Measurements from ENCODE around the gene GLI3.

GLI3 gene

GRCh38 chr7:41915871-41916270 is 321.1 kb downstream of the GLI3 start:
- TF ChIP-seq CTCF (IDR thresholded peaks at IDR 0.05; ENCODE audit: control extremely low read depth, extremely low read depth, low read depth, missing control alignments): no peak
- POLR2A ChIA-PET: no interaction called here
- no peak for DNase-seq (ENCODE audit: extremely low spot score)
- CTCF ChIA-PET: interaction anchor here (1.1 to 2.5 kb wide), 5 partner anchors 8 to 27 kb away, joined by 3 to 10 read pairs (median 5); no protein-coding TSS in a partner anchor

GRCh38 chr7:41912851-41913567 is 324.0 kb downstream of the GLI3 start:
- POLR2A ChIA-PET: no interaction called here

GRCh38 chr7:41912426-41912825 is 324.6 kb downstream of the GLI3 start:
- DNase-seq (ENCODE audit: extremely low spot score): no peak
- POLR2A ChIA-PET: no interaction called here
- CTCF ChIA-PET: no interaction called here

More at GRCh38 chr7:41912851-41913567, 324.0 kb downstream of the GLI3 start:
- TF ChIP-seq CTCF (IDR thresholded peaks at IDR 0.05; ENCODE audit: control extremely low read depth, extremely low read depth, low read depth, missing control alignments): no peak
- no peak for DNase-seq (ENCODE audit: extremely low spot score)
- CTCF ChIA-PET: interaction anchor here (0.9 kb wide), 1 partner anchor 12 kb away, joined by 3 read pairs; no protein-coding TSS in a partner anchor

GRCh38 chr7:41911792-41912191 is 325.2 kb downstream of the GLI3 start:
- no peak for TF ChIP-seq CTCF (IDR thresholded peaks at IDR 0.05; ENCODE audit: control extremely low read depth, extremely low read depth, low read depth, missing control alignments)
- DNase-seq (ENCODE audit: extremely low spot score): no peak
- ChIA-PET POLR2A (no interaction called here), CTCF (interaction anchor here (1.4 kb wide), 1 partner anchor 23 kb away, joined by 3 read pairs; no protein-coding TSS in a partner anchor)

More at GRCh38 chr7:41912426-41912825, 324.6 kb downstream of the GLI3 start:
- no peak for TF ChIP-seq CTCF (IDR thresholded peaks at IDR 0.05; ENCODE audit: control extremely low read depth, extremely low read depth, low read depth, missing control alignments)

All from GM10248 (cell line).